MM.1S (cell line): Measurements from ENCODE around the gene DKK3.

ENCODE experiments used
- CTCF ChIP-seq: fragments of 300-600 bp; sonication (generic); IDR thresholded peaks from 2 replicates; pipeline ENCODE4 v1.5.1; 2016; ENCODE audit warnings: antibody characterized with exemption, low read length, mixed read lengths
- EZH2 ChIP-seq: fragments of 300-600 bp; sonication (generic); optimal IDR thresholded peaks from 2 replicates; pipeline ENCODE3; 2017; ENCODE audit warnings: low read depth, mild to moderate bottlenecking, antibody characterized with exemption, low read length, mixed read lengths
- EZH2phosphoT487 ChIP-seq: fragments of 300-600 bp; sonication (generic); IDR thresholded peaks from 2 replicates; pipeline ENCODE4 v1.6.1; 2018; ENCODE audit warnings: antibody characterized with exemption, low read length

- TF ChIP-seq CTCF (no peak), EZH2 (no peak), EZH2phosphoT487 (no peak)
Measured at GRCh38 chr11:11937957-11938356, 70.5 kb downstream of the DKK3 start.
